K562 (cell line): ENCODE data around the gene TPRG1L. TPM values are rescaled to one million over a fixed set of nuclear protein-coding genes. Genes with fewer than 3 reads are reported as not detected.

Source experiments
- ATAC-seq: fragments of 200-7000 bp; cut with Tn5 transposase; 3 replicates; pipeline ENCODE4 v1.9.1; 2020; ENCODE audit warnings: moderate library complexity
- BruUV-seq: library from RNA; stranded (reverse); fragments of 400-500 nt; replicated peaks from 2 replicates; lab custom pipeline; 2021; lab: Mats Ljungman, UMichigan
- CTCF ChIA-PET: fragments of 300-600 bp; formaldehyde crosslinking; extraction: SDS; loops from one replicate; lab custom pipeline; 2021; ENCODE audit warnings: low intra/inter-chr PET ratio; lab: Yijun Ruan, JAX
- POLR2A ChIA-PET: fragments of 300-600, 350-650 bp; sonication (Branson Sonifier 250); formaldehyde crosslinking; extraction: SDS; loops from one replicate; lab custom pipeline; 2021; ENCODE audit warnings: antibody characterized with exemption, inconsistent platforms; lab: Yijun Ruan, JAX
- DNase-seq, 4 experiments: peaks; one replicate each; pipeline versions ENCODE4 v3.0.0 to v3.0.0-alpha.2; 2011 to 2018; ENCODE audit warnings: low spot score in 3 of 4, mixed read lengths in 3 of 4; ENCODE audit errors: extremely low read depth in 1 of 4
- FAIRE-seq: peaks from 2 replicates; lab custom pipeline; 2011; peaks lifted over from hg19 to GRCh38; lab: Jason Lieb, UNC
- H2AFZ ChIP-seq: 2 replicates; pipeline ENCODE4 v1.6.0; 2011; ENCODE audit warnings: low read depth, low read length, control low read depth, inconsistent platforms
- H3K27ac ChIP-seq: fragments of 200-600 bp; 3 replicates; pipeline ENCODE4 v1.8.0; 2011; ENCODE audit warnings: low read depth, mild to moderate bottlenecking, control low read depth, inconsistent platforms, low read length, moderate library complexity, mixed read lengths; ENCODE audit errors: extremely low read depth
- H3K27me3 ChIP-seq, 2 experiments: fragments of 300-600 bp in 1 of 2; 2 replicates in 1 of 2; 3 replicates in 1 of 2; pipeline versions ENCODE4 v1.6.0 to v1.8.0; 2011; ENCODE audit warnings: inconsistent platforms in 2 of 2, low read length in 2 of 2, mild to moderate bottlenecking in 1 of 2, mixed read lengths in 1 of 2, moderate library complexity in 1 of 2; ENCODE audit not compliant: control insufficient read depth in 2 of 2, insufficient read depth in 2 of 2
- H3K36me3 ChIP-seq: fragments of 300-600 bp; 3 replicates; pipeline ENCODE4 v1.8.0; 2011; ENCODE audit warnings: mild to moderate bottlenecking, low read length, inconsistent platforms; ENCODE audit not compliant: control insufficient read depth, insufficient read depth
- H3K4me1 ChIP-seq, 2 experiments: fragments of 200-600 bp in 1 of 2; replicated peaks in 1 of 2; 2 replicates in 1 of 2; 3 replicates in 1 of 2; pipeline versions ENCODE4 v1.5.1 to v1.8.0; 2011; ENCODE audit warnings: inconsistent platforms in 2 of 2, low read length in 2 of 2, mild to moderate bottlenecking in 1 of 2, mixed read lengths in 1 of 2, moderate library complexity in 1 of 2; ENCODE audit not compliant: control insufficient read depth in 2 of 2, insufficient read depth in 2 of 2
- H3K4me2 ChIP-seq: 2 replicates; pipeline ENCODE4 v1.6.1; 2011; ENCODE audit warnings: low read length, control low read depth, inconsistent platforms, mixed read lengths; ENCODE audit not compliant: insufficient read depth
- H3K4me3 ChIP-seq: fragments of 200-600 bp; sonication (generic), shearing (Covaris generic); 2 replicates; pipeline ENCODE4 v1.5.1; 2016; ENCODE audit warnings: control low read depth, inconsistent platforms
- H3K79me2 ChIP-seq: fragments of 200-600 bp; 3 replicates; pipeline ENCODE4 v1.8.0; 2011; ENCODE audit warnings: low read length, inconsistent platforms; ENCODE audit not compliant: control insufficient read depth, insufficient read depth
- H3K9ac ChIP-seq, 2 experiments: 2 replicates each; pipeline versions ENCODE4 v1.6.0 to v1.6.1; 2011; ENCODE audit warnings: low read depth in 2 of 2, low read length in 2 of 2, control low read depth in 1 of 2, inconsistent platforms in 1 of 2, mild to moderate bottlenecking in 1 of 2, mixed read lengths in 1 of 2; ENCODE audit not compliant: insufficient read depth in 1 of 2
- H3K9me1 ChIP-seq: one replicate; pipeline ENCODE4 v1.6.0; 2011; ENCODE audit warnings: inconsistent platforms, mild to moderate bottlenecking, low read length, moderate library complexity; ENCODE audit not compliant: control insufficient read depth, insufficient read depth
- H3K9me3 ChIP-seq: replicated peaks from 2 replicates; pipeline ENCODE4 v1.5.1; 2011; ENCODE audit warnings: low read depth, low read length, inconsistent platforms; ENCODE audit not compliant: control insufficient read depth, insufficient read depth
- H4K20me1 ChIP-seq: replicated peaks from 2 replicates; pipeline ENCODE4 v1.6.1; 2011; ENCODE audit warnings: low read length, inconsistent platforms, mixed read lengths; ENCODE audit not compliant: control insufficient read depth, insufficient read depth
- DDX20 ChIP-seq: fragments of 450-650 bp; IDR thresholded peaks from 2 replicates; pipeline ENCODE4 v1.6.1; 2016; ENCODE audit warnings: missing genetic modification characterization, low read depth, mild to moderate bottlenecking, missing compliant biosample characterization, moderate library complexity
- ERF ChIP-seq: fragments of 450-650 bp; formaldehyde crosslinking; IDR thresholded peaks from 2 replicates; pipeline ENCODE4 v1.4.0; 2020; ENCODE audit warnings: mild to moderate bottlenecking, mixed read lengths
- ESRRA ChIP-seq: fragments of 450-650 bp; IDR thresholded peaks from 2 replicates; pipeline ENCODE4 v1.6.1; 2014; ENCODE audit warnings: low read depth, mild to moderate bottlenecking, moderate library complexity, borderline replicate concordance
- FOXM1 ChIP-seq, 2 experiments: fragments of 450-650 bp in 1 of 2; sonication (generic) in 1 of 2; formaldehyde crosslinking in 1 of 2; IDR thresholded peaks; 2 replicates each; pipeline versions ENCODE4 v1.6.1 to v1.9.0; 2017 to 2022; ENCODE audit warnings: low read depth in 2 of 2, mild to moderate bottlenecking in 2 of 2, missing genetic modification reagents in 1 of 2, moderate library complexity in 1 of 2
- HMG20A ChIP-seq: fragments of 450-650 bp; formaldehyde crosslinking; conservative IDR thresholded peaks from 2 replicates; pipeline ENCODE4 v1.4.0; 2020; ENCODE audit warnings: mild to moderate bottlenecking, mixed read lengths
- KDM1A ChIP-seq, 2 experiments: fragments of 450-650 bp; IDR thresholded peaks; 2 replicates each; pipeline ENCODE4 v1.6.1; 2016; ENCODE audit warnings: mild to moderate bottlenecking in 2 of 2
- SMAD1 ChIP-seq: fragments of 150-350 bp; IDR thresholded peaks from 2 replicates; pipeline ENCODE4 v1.6.1; 2014; ENCODE audit warnings: low read length, low read depth; ENCODE audit not compliant: partially characterized antibody
- SMARCA4 ChIP-seq: fragments of 450-650 bp; IDR thresholded peaks from 2 replicates; pipeline ENCODE4 v1.6.1; 2016
- ZBTB5 ChIP-seq: fragments of 450-650 bp; IDR thresholded peaks from 2 replicates; pipeline ENCODE4 v1.6.1; 2017; ENCODE audit warnings: antibody characterized with exemption
- ZBTB7A ChIP-seq: IDR thresholded peaks from 2 replicates; pipeline ENCODE4 v1.6.1; 2011; ENCODE audit warnings: low read depth, mild to moderate bottlenecking, low read length, moderate library complexity, borderline replicate concordance; ENCODE audit not compliant: control insufficient read depth
- WGBS: fragments of 100-300 bp; shearing (Covaris generic); methylation state at CpG from one replicate; pipeline ENCODE4 v1.1.6; 2016; ENCODE audit warnings: low coverage, mixed read lengths; ENCODE audit not compliant: insufficient coverage; ENCODE audit errors: missing lambda C conversion rate; 5-methylcytosine and 5-hydroxymethylcytosine counted together
- in situ Hi-C: fragments of 300-500 bp; cut with MboI; formaldehyde crosslinking; loops from 4 replicates; pipeline ENCODE4 v1.15.0; 2018; ENCODE audit warnings: inconsistent platforms, mixed read lengths
- intact Hi-C: fragments of 100-400 bp; cut with micrococcal nuclease; formaldehyde crosslinking; loops from 2 replicates; pipeline ENCODE4 v1.14.2; 2022
- polyA plus RNA-seq, 8 experiments: library from polyadenylated mRNA; depleted of rRNA in 4 of 8; stranded (reverse) in 5 of 8; unstranded in 3 of 8; fragments of >200 nt; fragmentation: Nextera tagmentation in 2 of 8; fragmentation: Illumina TruSeq in 1 of 8; extraction: Ambion mirVana in 2 of 8; extraction: Trizol in 1 of 8; gene quantifications; 2 replicates each; pipeline versions ENCODE4 v1.2.1 to v1.2.3, GENCODE V29; 2011 to 2014; ENCODE audit warnings: inconsistent platforms in 1 of 8, missing spikeins in 1 of 8
- total RNA-seq, 7 experiments: library from RNA; depleted of rRNA in 6 of 7; stranded (reverse); fragments of >200 nt in 6 of 7; fragmentation: Illumina TruSeq in 2 of 7; extraction: Trizol in 2 of 7; gene quantifications; 2 replicates each; pipeline versions ENCODE4 v1.2.1 to v1.2.3, GENCODE V29; 2011 to 2021; ENCODE audit warnings: low replicate concordance in 1 of 7
- TF ChIP-seq, protein P1 (sequence below), 2 experiments: fragments of 450-650 bp in 1 of 2; sonication (generic) in 1 of 2; formaldehyde crosslinking in 1 of 2; IDR thresholded peaks; 2 replicates each; pipeline versions ENCODE4 v1.7.1 to v1.9.0; 2016 to 2022; ENCODE audit warnings: inconsistent platforms in 1 of 2, mild to moderate bottlenecking in 1 of 2, missing genetic modification reagents in 1 of 2

Gene TPRG1L
- total and polyA plus RNA-seq, 9 of the 15 experiments (the other 6 are each of a cell fraction or from before 2014, with no cell fraction given) = 1.6 to 11.0 (median 6.2) TPM

- Histone ChIP-seq H3K79me2 (no peaks in the 10 kb centered on the region), H3K27ac (no peak overlapping the region), H3K4me2 (no peak overlapping the region), H3K9me1 (peaks cover 4% of the 10 kb centered on the region), H3K9me3 (no peaks in the 10 kb centered on the region), H2AFZ (no peak overlapping the region), H4K20me1 (peaks cover 56% of the 10 kb centered on the region), H3K27me3 (peaks cover 48 to 81% of the 10 kb centered on the region in 2 experiments; a peak in 4 of 5 replicates), H3K9ac (no peak overlapping the region; a peak in 1 of 4 replicates), H3K4me1 (peaks cover 3 to 64% of the 10 kb centered on the region in 2 experiments; a peak in 3 of 5 replicates), H3K4me3 (no peak overlapping the region), H3K36me3 (no peaks in the 10 kb centered on the region)
- DNase-seq (no peak), ATAC-seq (no peak), FAIRE-seq (no peak)
- no TSS peak for BruUV-seq
- WGBS = 12% methylated on average over 17 of the region's 17 CpGs
- CTCF ChIA-PET = no interaction called here
- intact Hi-C loops (no loop called here), in situ Hi-C loops (no loop called here)
- POLR2A ChIA-PET = interaction anchor here (0.6 to 1.6 kb wide), 4 partner anchors 10 to 86 kb away, joined by 3 to 4 read pairs (median 3); partner anchors contain the start of gene WRAP73
- TF ChIP-seq ERF (no peak), SMARCA4 (no peak), FOXM1 (IDR thresholded peaks at IDR 0.05; ENCODE audit: low read depth) (no peak), FOXM1 (CRISPR knock-in tag; IDR thresholded peaks at IDR 0.05; ENCODE audit: low read depth) (no peak), DDX20 (tag) (no peak), KDM1A (IDR thresholded peaks at IDR 0.05) (no peak), SMAD1 (no peak), ESRRA (no peak), ZBTB7A (no peak), ZBTB5 (no peak), HMG20A (no peak)
- TF ChIP-seq, protein P1, sequence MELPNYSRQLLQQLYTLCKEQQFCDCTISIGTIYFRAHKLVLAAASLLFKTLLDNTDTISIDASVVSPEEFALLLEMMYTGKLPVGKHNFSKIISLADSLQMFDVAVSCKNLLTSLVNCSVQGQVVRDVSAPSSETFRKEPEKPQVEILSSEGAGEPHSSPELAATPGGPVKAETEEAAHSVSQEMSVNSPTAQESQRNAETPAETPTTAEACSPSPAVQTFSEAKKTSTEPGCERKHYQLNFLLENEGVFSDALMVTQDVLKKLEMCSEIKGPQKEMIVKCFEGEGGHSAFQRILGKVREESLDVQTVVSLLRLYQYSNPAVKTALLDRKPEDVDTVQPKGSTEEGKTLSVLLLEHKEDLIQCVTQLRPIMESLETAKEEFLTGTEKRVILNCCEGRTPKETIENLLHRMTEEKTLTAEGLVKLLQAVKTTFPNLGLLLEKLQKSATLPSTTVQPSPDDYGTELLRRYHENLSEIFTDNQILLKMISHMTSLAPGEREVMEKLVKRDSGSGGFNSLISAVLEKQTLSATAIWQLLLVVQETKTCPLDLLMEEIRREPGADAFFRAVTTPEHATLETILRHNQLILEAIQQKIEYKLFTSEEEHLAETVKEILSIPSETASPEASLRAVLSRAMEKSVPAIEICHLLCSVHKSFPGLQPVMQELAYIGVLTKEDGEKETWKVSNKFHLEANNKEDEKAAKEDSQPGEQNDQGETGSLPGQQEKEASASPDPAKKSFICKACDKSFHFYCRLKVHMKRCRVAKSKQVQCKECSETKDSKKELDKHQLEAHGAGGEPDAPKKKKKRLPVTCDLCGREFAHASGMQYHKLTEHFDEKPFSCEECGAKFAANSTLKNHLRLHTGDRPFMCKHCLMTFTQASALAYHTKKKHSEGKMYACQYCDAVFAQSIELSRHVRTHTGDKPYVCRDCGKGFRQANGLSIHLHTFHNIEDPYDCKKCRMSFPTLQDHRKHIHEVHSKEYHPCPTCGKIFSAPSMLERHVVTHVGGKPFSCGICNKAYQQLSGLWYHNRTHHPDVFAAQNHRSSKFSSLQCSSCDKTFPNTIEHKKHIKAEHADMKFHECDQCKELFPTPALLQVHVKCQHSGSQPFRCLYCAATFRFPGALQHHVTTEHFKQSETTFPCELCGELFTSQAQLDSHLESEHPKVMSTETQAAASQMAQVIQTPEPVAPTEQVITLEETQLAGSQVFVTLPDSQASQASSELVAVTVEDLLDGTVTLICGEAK (IDR thresholded peaks at IDR 0.05) = no peak
- TF ChIP-seq, protein P1 (CRISPR knock-in tag; IDR thresholded peaks at IDR 0.05) = no peak
Measured at GRCh38 chr1:3672971-3673361, 48.2 kb downstream of the TPRG1L start.
